OCI-LY3 (cell line): Measurements from ENCODE around the gene RHBDL3.
"Not testable (repeated sequence)": the region's sequence is repeated elsewhere in the genome, so short reads cannot be mapped to it uniquely, and the experiment has no call there.

ENCODE experiments used
- H2AFZ ChIP-seq: fragments of 200-600, 300-600 bp; shearing (Covaris generic); 2 replicates; pipeline ENCODE4 v1.6.0; 2014; ENCODE audit warnings: antibody characterized with exemption, low read depth, low read length
- H3K27ac ChIP-seq: fragments of 200-600, 300-600 bp; sonication (generic); 2 replicates; pipeline ENCODE4 v1.5.1; 2014; ENCODE audit warnings: mild to moderate bottlenecking, low read length, moderate library complexity, mixed read lengths
- H3K27me3 ChIP-seq: fragments of 200-600, 300-600 bp; sonication (generic); 2 replicates; pipeline ENCODE4 v1.6.1; 2014; ENCODE audit warnings: low read depth, low read length, mixed read lengths
- H3K36me3 ChIP-seq: fragments of 200-600, 300-600 bp; sonication (generic); replicated peaks from 2 replicates; pipeline ENCODE3; 2014; ENCODE audit warnings: low read depth, low read length, mixed read lengths
- H3K4me1 ChIP-seq: fragments of 300-600, 200-600 bp; sonication (generic); 2 replicates; pipeline ENCODE4 v1.6.1; 2014; ENCODE audit warnings: low read length, mixed read lengths
- H3K4me2 ChIP-seq: fragments of 200-600, 300-600 bp; sonication (generic); 2 replicates; pipeline ENCODE4 v1.6.1; 2014; ENCODE audit warnings: low read length, mixed read lengths
- H3K4me3 ChIP-seq: fragments of 300-600, 200-600 bp; sonication (generic); 2 replicates; pipeline ENCODE4 v1.5.1; 2014; ENCODE audit warnings: antibody characterized with exemption, mild to moderate bottlenecking, low read length, moderate library complexity
- H3K79me2 ChIP-seq: fragments of 300-600, 200-600 bp; shearing (Covaris generic); 2 replicates; pipeline ENCODE4 v1.6.1; 2014; ENCODE audit warnings: mild to moderate bottlenecking, low read length, mixed read lengths
- H3K9ac ChIP-seq: fragments of 300-600, 200-600 bp; shearing (Covaris generic); 2 replicates; pipeline ENCODE4 v1.6.0; 2014; ENCODE audit warnings: mild to moderate bottlenecking, low read length, moderate library complexity
- H3K9me3 ChIP-seq: fragments of 200-600, 300-600 bp; shearing (Covaris generic); 2 replicates; pipeline ENCODE4 v1.6.1; 2014; ENCODE audit warnings: low read length, mixed read lengths; ENCODE audit not compliant: insufficient read depth
- H4K20me1 ChIP-seq: fragments of 200-600, 300-600 bp; sonication (generic); 2 replicates; pipeline ENCODE4 v1.6.1; 2016; ENCODE audit warnings: low read length, mixed read lengths; ENCODE audit not compliant: insufficient read depth
- CTCF ChIP-seq: fragments of 200-600, 300-600 bp; sonication (generic); IDR thresholded peaks from 2 replicates; pipeline ENCODE4 v1.5.1; 2014; ENCODE audit warnings: antibody characterized with exemption, low read length, low read depth
- EZH2phosphoT487 ChIP-seq: fragments of 200-600 bp; shearing (Covaris generic); IDR thresholded peaks from 2 replicates; pipeline ENCODE4 v1.6.1; 2018; ENCODE audit warnings: antibody characterized with exemption, mixed run types, low read depth

RHBDL3 gene

DNA sequence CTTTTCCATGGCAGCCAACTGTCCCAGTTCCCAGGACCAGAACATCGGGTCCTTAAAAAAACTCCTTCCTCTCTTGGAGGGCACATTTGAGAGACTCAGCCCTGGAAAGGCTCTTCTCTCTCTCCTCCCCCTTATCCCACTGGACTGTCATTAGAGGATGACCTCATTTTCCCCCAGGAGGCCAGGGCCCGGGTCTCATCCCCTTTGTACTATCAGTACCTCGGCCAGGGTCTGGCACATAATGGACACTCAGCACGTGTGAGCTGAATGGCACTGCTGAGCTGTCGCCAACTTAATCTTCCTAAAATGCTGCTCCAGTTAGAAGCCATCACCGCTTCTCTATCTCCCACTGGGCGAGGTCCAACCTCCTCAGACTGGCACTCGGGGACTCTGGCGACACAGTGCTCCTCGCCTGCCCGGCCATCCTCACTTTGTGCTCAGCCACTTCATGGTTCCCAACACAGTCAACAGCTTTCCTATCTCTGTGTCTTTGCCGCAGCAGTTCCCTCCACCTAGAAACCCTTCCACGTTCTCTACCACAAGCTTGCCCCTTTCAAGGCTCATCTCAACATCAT, 3.6 kb upstream of the RHBDL3 start:
- peaks cover 76% of the 10 kb centered on the region for H3K27me3 ChIP-seq
- TF ChIP-seq EZH2phosphoT487, result no peak
- TF ChIP-seq CTCF, result no peak
- H3K4me3 ChIP-seq, result no peak overlapping the region
- no peaks in the 10 kb centered on the region for H3K36me3 ChIP-seq
- H4K20me1 ChIP-seq, result peaks cover 10% of the 10 kb centered on the region
- H2AFZ ChIP-seq, result no peak overlapping the region
- H3K27ac ChIP-seq, result no peak overlapping the region
- no peak overlapping the region for H3K9ac ChIP-seq
- H3K4me1 ChIP-seq, result peaks cover 12% of the 10 kb centered on the region
- no peaks in the 10 kb centered on the region for H3K9me3 ChIP-seq
- H3K79me2 ChIP-seq, result no peaks in the 10 kb centered on the region
- H3K4me2 ChIP-seq, result no peak overlapping the region

- peaks cover 82% of the 10 kb centered on the region for H3K27me3 ChIP-seq
Observed at GRCh38 chr17:32263515-32263914, 2.1 kb upstream of the RHBDL3 start.

DNA sequence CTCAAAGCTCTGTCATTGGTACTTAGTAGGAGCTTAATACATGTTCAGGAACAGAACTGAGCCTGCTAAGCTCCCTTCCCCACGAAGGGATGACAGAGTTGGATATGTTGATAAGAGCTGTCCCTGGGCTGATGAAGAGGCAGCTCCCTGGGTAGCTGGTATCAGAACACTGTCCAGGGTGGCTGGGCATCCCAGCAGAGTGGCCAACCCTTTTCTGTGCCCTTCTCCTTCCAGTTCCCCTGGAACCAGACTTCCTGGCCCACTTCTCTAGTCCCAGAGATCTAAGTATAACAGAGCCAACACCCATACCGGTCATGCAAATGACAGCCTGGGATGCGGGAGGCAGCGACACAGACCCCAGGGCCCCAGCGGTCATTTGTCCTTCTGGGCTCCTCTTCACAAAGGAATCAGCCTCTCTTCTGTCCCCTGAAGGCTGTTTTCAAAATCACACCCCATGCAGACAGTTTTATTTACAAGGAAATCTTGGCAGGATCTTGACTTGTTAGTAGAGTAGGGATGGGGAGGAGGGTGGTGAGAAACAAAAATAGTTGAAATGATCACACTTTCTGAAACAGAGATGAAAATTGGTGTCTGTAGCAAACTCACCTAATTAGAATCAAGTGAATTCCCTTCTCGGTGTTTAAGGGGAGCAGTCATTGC, 1.4 kb upstream of the RHBDL3 start:
- Histone ChIP-seq H3K36me3 (no peaks in the 10 kb centered on the region), H3K4me1 (peaks cover 20% of the 10 kb centered on the region), H3K4me3 (no peak overlapping the region), H4K20me1 (peaks cover 24% of the 10 kb centered on the region), H3K9ac (no peak overlapping the region), H2AFZ (no peak overlapping the region), H3K27ac (no peak overlapping the region), H3K27me3 (peaks cover 85% of the 10 kb centered on the region), H3K4me2 (no peak overlapping the region), H3K79me2 (no peaks in the 10 kb centered on the region), H3K9me3 (no peaks in the 10 kb centered on the region)
- TF ChIP-seq EZH2phosphoT487 (peak; percentile 37; the same call in 1 of the 2 replicates), CTCF (0 out of 2 replicates have a peak, but pooled peaks have one; percentile 6)

More at GRCh38 chr17:32263515-32263914, 2.1 kb upstream of the RHBDL3 start:
- Histone ChIP-seq H3K4me1 (peaks cover 20% of the 10 kb centered on the region), H4K20me1 (peaks cover 22% of the 10 kb centered on the region)
- not testable (repeated sequence) for H3K9me3 ChIP-seq, H3K4me3 ChIP-seq, H3K36me3 ChIP-seq, H3K4me2 ChIP-seq, H3K79me2 ChIP-seq, H3K27ac ChIP-seq, H2AFZ ChIP-seq, H3K9ac ChIP-seq

GRCh38 chr17:32264823-32265191, 825 bp upstream of the RHBDL3 start:
- H3K79me2 ChIP-seq, result no peaks in the 10 kb centered on the region
- no peaks in the 10 kb centered on the region for H3K9me3 ChIP-seq
- H3K36me3 ChIP-seq, result no peaks in the 10 kb centered on the region
- H3K27ac ChIP-seq, result no peak overlapping the region
- H3K4me3 ChIP-seq, result peak overlapping the region; percentile 66; the same call in 1 of the 2 replicates
- H3K9ac ChIP-seq, result no peak overlapping the region
- no peak overlapping the region for H2AFZ ChIP-seq
- 0 out of 2 replicates have a peak, but pooled peaks have one; percentile 11 for TF ChIP-seq EZH2phosphoT487
- no peak for TF ChIP-seq CTCF
- peaks cover 85% of the 10 kb centered on the region for H3K27me3 ChIP-seq
- H4K20me1 ChIP-seq, result peaks cover 25% of the 10 kb centered on the region
- peaks cover 20% of the 10 kb centered on the region for H3K4me1 ChIP-seq
- peak overlapping the region; percentile 67 for H3K4me2 ChIP-seq
